Prostate gland (tissue), 2 donors: ENCODE data around the gene INPP5D.

Experiments used
- CTCF ChIP-seq, 4 experiments: fragments of 200-600 bp in 2 of 4; fragments of 450-650 bp in 2 of 4; sonication (generic) in 2 of 4; IDR thresholded peaks; 1 replicate in 3 of 4; 2 replicates in 1 of 4; pipeline ENCODE4 v1.5.1; 2016 to 2019; ENCODE audit warnings: antibody characterized with exemption in 4 of 4, mild to moderate bottlenecking in 2 of 4, moderate library complexity in 2 of 4
- POLR2A ChIP-seq: fragments of 450-650 bp; IDR thresholded peaks from one replicate; pipeline ENCODE4 v1.6.1; 2016; ENCODE audit warnings: antibody characterized with exemption, mild to moderate bottlenecking
- POLR2AphosphoS5 ChIP-seq: sonication (generic); formaldehyde crosslinking; IDR thresholded peaks from one replicate; pipeline ENCODE4 v1.6.1; 2017; ENCODE audit warnings: antibody characterized with exemption

- TF ChIP-seq CTCF (IDR thresholded peaks at IDR 0.05): no peak
- TF ChIP-seq POLR2A: no peak
- TF ChIP-seq POLR2AphosphoS5: no peak
Measured at GRCh38 chr2:233152541-233152940, 92.4 kb downstream of the INPP5D start.
